Prostate gland (tissue), 2 donors: ENCODE results near the gene SF3B2.

Experiments
- POLR2A ChIP-seq: fragments of 450-650 bp; IDR thresholded peaks from one replicate; pipeline ENCODE4 v1.6.1; 2016; ENCODE audit warnings: antibody characterized with exemption, mild to moderate bottlenecking
- POLR2AphosphoS5 ChIP-seq: sonication (generic); formaldehyde crosslinking; IDR thresholded peaks from one replicate; pipeline ENCODE4 v1.6.1; 2017; ENCODE audit warnings: antibody characterized with exemption
- TF ChIP-seq, protein P1 (sequence below), 4 experiments: fragments of 200-600 bp in 2 of 4; fragments of 450-650 bp in 2 of 4; sonication (generic) in 2 of 4; IDR thresholded peaks; 1 replicate in 3 of 4; 2 replicates in 1 of 4; pipeline ENCODE4 v1.5.1; 2016 to 2019; ENCODE audit warnings: antibody characterized with exemption in 4 of 4, mild to moderate bottlenecking in 2 of 4, moderate library complexity in 2 of 4

DNA sequence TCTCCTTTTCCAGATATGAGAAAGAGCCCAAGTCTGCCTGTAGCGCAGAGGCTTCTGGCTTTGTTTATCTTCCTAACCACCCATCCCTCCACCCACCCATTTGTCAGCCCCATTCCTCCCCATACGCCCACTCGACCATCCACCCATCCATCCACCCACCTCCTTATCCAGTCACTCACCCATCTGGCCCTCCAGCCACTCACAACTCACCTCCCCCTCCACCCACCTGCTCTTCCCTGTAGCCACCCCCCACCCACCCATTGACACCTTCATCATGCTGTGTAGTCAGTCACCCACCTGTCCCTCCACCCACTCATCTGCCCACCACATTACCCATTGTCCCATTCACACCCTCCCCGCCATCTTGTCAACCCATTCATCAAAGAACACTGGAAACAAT lies 34.8 kb upstream of the SF3B2 start:
- TF ChIP-seq POLR2AphosphoS5 (no peak), POLR2A (no peak)
- TF ChIP-seq, protein P1, sequence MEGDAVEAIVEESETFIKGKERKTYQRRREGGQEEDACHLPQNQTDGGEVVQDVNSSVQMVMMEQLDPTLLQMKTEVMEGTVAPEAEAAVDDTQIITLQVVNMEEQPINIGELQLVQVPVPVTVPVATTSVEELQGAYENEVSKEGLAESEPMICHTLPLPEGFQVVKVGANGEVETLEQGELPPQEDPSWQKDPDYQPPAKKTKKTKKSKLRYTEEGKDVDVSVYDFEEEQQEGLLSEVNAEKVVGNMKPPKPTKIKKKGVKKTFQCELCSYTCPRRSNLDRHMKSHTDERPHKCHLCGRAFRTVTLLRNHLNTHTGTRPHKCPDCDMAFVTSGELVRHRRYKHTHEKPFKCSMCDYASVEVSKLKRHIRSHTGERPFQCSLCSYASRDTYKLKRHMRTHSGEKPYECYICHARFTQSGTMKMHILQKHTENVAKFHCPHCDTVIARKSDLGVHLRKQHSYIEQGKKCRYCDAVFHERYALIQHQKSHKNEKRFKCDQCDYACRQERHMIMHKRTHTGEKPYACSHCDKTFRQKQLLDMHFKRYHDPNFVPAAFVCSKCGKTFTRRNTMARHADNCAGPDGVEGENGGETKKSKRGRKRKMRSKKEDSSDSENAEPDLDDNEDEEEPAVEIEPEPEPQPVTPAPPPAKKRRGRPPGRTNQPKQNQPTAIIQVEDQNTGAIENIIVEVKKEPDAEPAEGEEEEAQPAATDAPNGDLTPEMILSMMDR (IDR thresholded peaks at IDR 0.05), result no peak
